NCI-H2227 treated with DMSO at 0.1 percent for 48 hours (cell line): ENCODE results near the gene FAM110D.
A peak's percentile ranks its signal among the peaks of the same experiment; 100 is the strongest.

Experiments
- DNase-seq: peaks from one replicate; lab custom pipeline; 2025; lab: John Stamatoyannopoulos, UW

FAM110D gene

GRCh38 chr1:26158908-26159742 is at the start of gene FAM110D:
FAM110D (plus strand) TSS chr1:26159079; CDS start chr1:26161292, 2,213 bp downstream.
- DNase-seq = no peak

- no peak for DNase-seq
These were observed 49.4 kb upstream of the FAM110D start for GRCh38 chr1:26109229-26110164.

- peak; percentile 72 for DNase-seq
These were observed 47.9 kb upstream of the FAM110D start for GRCh38 chr1:26110731-26111529.

GRCh38 chr1:26111530-26112406 is 47.1 kb upstream of the FAM110D start, which contains the start of gene PDIK1L:
PDIK1L (plus strand) TSS chr1:26111824; CDS start chr1:26114309, 2,485 bp downstream.
- DNase-seq = peak; percentile 92

- DNase-seq = no peak
These were observed 46.5 kb upstream of the FAM110D start for GRCh38 chr1:26112407-26112775.

GRCh38 chr1:26114165-26114927 is 44.5 kb upstream of the FAM110D start:
- DNase-seq = no peak

GRCh38 chr1:26119892-26120608 is 38.8 kb upstream of the FAM110D start:
- no peak for DNase-seq

- no peak for DNase-seq
These were observed 36.8 kb upstream of the FAM110D start for GRCh38 chr1:26121854-26122773.

GRCh38 chr1:26122988-26123973 is 35.6 kb upstream of the FAM110D start:
- DNase-seq = no peak

GRCh38 chr1:26124418-26125331 is 34.2 kb upstream of the FAM110D start:
- DNase-seq = no peak

- no peak for DNase-seq
These were observed 33.5 kb upstream of the FAM110D start for GRCh38 chr1:26125382-26125781.

GRCh38 chr1:26125946-26126320 is 32.9 kb upstream of the FAM110D start:
- no peak for DNase-seq

GRCh38 chr1:26126321-26127084 is 32.4 kb upstream of the FAM110D start:
- peak; percentile 81 for DNase-seq

- DNase-seq = no peak
These were observed 31.4 kb upstream of the FAM110D start for GRCh38 chr1:26127235-26128163.
